OCI-LY3 (cell line): ENCODE data around the gene TMEM178A.

Source experiments
- H2AFZ ChIP-seq: fragments of 200-600, 300-600 bp; shearing (Covaris generic); 2 replicates; pipeline ENCODE4 v1.6.0; 2014; ENCODE audit warnings: antibody characterized with exemption, low read depth, low read length
- H3K27ac ChIP-seq: fragments of 200-600, 300-600 bp; sonication (generic); 2 replicates; pipeline ENCODE4 v1.5.1; 2014; ENCODE audit warnings: mild to moderate bottlenecking, low read length, moderate library complexity, mixed read lengths
- H3K27me3 ChIP-seq: fragments of 200-600, 300-600 bp; sonication (generic); 2 replicates; pipeline ENCODE4 v1.6.1; 2014; ENCODE audit warnings: low read depth, low read length, mixed read lengths
- H3K36me3 ChIP-seq: fragments of 200-600, 300-600 bp; sonication (generic); replicated peaks from 2 replicates; pipeline ENCODE3; 2014; ENCODE audit warnings: low read depth, low read length, mixed read lengths
- H3K4me1 ChIP-seq: fragments of 300-600, 200-600 bp; sonication (generic); 2 replicates; pipeline ENCODE4 v1.6.1; 2014; ENCODE audit warnings: low read length, mixed read lengths
- H3K4me2 ChIP-seq: fragments of 200-600, 300-600 bp; sonication (generic); 2 replicates; pipeline ENCODE4 v1.6.1; 2014; ENCODE audit warnings: low read length, mixed read lengths
- H3K4me3 ChIP-seq: fragments of 300-600, 200-600 bp; sonication (generic); 2 replicates; pipeline ENCODE4 v1.5.1; 2014; ENCODE audit warnings: antibody characterized with exemption, mild to moderate bottlenecking, low read length, moderate library complexity
- H3K79me2 ChIP-seq: fragments of 300-600, 200-600 bp; shearing (Covaris generic); 2 replicates; pipeline ENCODE4 v1.6.1; 2014; ENCODE audit warnings: mild to moderate bottlenecking, low read length, mixed read lengths
- H3K9ac ChIP-seq: fragments of 300-600, 200-600 bp; shearing (Covaris generic); 2 replicates; pipeline ENCODE4 v1.6.0; 2014; ENCODE audit warnings: mild to moderate bottlenecking, low read length, moderate library complexity
- H3K9me3 ChIP-seq: fragments of 200-600, 300-600 bp; shearing (Covaris generic); 2 replicates; pipeline ENCODE4 v1.6.1; 2014; ENCODE audit warnings: low read length, mixed read lengths; ENCODE audit not compliant: insufficient read depth
- H4K20me1 ChIP-seq: fragments of 200-600, 300-600 bp; sonication (generic); 2 replicates; pipeline ENCODE4 v1.6.1; 2016; ENCODE audit warnings: low read length, mixed read lengths; ENCODE audit not compliant: insufficient read depth
- CTCF ChIP-seq: fragments of 200-600, 300-600 bp; sonication (generic); IDR thresholded peaks from 2 replicates; pipeline ENCODE4 v1.5.1; 2014; ENCODE audit warnings: antibody characterized with exemption, low read length, low read depth
- EZH2phosphoT487 ChIP-seq: fragments of 200-600 bp; shearing (Covaris generic); IDR thresholded peaks from 2 replicates; pipeline ENCODE4 v1.6.1; 2018; ENCODE audit warnings: antibody characterized with exemption, mixed run types, low read depth

The TMEM178A gene

DNA sequence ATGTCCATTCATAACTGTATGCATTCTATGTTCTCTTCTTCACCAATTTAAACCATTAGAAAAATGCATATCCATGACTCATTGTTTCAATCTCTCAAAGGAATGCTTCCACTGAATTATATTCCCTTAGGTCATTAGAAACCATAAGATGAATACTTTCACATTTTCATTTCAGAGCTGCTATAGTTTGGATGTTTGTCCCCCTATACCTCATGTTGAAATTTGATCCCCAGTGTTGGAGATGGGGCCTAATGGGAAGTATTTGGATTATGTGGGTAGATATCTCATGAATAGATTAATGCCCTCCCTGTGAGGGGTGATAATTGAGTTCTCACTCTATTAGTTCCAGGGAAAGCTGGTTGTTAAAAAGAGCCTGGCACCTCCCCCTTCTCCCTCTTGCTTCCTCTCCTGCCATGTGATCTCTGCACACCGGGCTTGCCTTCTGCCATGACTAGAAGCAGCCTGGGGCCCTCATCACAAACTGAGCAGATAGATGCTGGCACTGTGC is 77.6 kb downstream of the TMEM178A start:
- Histone ChIP-seq H3K4me2 (no peak overlapping the region), H4K20me1 (no peaks in the 10 kb centered on the region; the same call in 1 of the 2 replicates), H3K9me3 (no peaks in the 10 kb centered on the region), H2AFZ (no peak overlapping the region), H3K27me3 (no peaks in the 10 kb centered on the region), H3K79me2 (no peaks in the 10 kb centered on the region), H3K36me3 (peaks cover 58% of the 10 kb centered on the region), H3K9ac (no peak overlapping the region), H3K4me1 (peaks cover 4% of the 10 kb centered on the region; the same call in 1 of the 2 replicates), H3K27ac (no peak overlapping the region), H3K4me3 (no peak overlapping the region)
- TF ChIP-seq EZH2phosphoT487, result no peak
- no peak for TF ChIP-seq CTCF

DNA sequence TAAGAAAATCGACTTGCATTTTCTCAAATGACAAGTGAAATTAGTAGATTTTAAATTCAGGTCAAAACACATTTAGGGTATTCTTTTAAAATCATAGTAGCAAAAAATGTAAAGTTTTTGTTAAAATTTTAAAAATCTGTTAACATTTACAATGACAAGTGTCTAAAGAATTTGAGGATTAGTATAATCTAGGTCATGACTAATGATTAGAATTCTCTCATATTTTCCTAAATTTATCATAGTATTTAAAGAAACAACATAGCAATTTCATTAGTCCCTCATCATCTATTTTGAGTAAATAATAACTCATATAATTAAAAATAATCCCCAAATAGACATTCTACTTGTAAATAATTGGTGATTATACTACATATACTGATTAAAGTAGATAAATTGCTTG is 89.7 kb downstream of the TMEM178A start:
- H3K4me2 ChIP-seq, result no peak overlapping the region
- H3K4me1 ChIP-seq, result no peaks in the 10 kb centered on the region
- H3K4me3 ChIP-seq, result no peak overlapping the region
- no peak overlapping the region for H3K27ac ChIP-seq
- TF ChIP-seq CTCF, result no peak
- no peak for TF ChIP-seq EZH2phosphoT487
- H3K9me3 ChIP-seq, result no peaks in the 10 kb centered on the region
- no peaks in the 10 kb centered on the region for H4K20me1 ChIP-seq
- H3K9ac ChIP-seq, result no peak overlapping the region
- peaks cover 69% of the 10 kb centered on the region for H3K36me3 ChIP-seq
- no peaks in the 10 kb centered on the region for H3K27me3 ChIP-seq
- H3K79me2 ChIP-seq, result no peaks in the 10 kb centered on the region
- no peak overlapping the region for H2AFZ ChIP-seq

DNA sequence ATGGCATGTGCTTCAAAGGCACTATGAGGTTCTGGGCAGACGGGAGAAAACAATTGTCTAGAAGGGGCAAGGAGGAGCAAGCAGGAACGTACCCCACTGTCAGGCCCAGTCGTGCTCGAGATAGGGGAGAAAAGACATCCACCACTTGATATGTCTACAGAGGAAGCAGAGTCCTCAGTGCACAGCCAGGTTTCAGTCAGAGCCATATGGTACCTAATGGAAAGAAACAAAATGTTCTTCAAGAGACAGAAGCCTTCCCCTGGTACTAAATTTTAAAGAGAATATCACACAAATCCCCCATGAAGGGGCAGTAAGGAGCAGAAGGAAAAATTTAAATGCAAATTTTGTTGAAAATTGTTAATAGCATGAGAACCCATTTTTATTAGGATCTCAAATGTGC is 91.4 kb downstream of the TMEM178A start:
- Histone ChIP-seq H3K9ac (no peak overlapping the region), H3K27ac (no peak overlapping the region), H3K9me3 (no peaks in the 10 kb centered on the region), H3K27me3 (no peaks in the 10 kb centered on the region), H3K4me1 (no peaks in the 10 kb centered on the region), H3K79me2 (no peaks in the 10 kb centered on the region), H2AFZ (no peak overlapping the region), H3K4me2 (no peak overlapping the region), H3K36me3 (peaks cover 68% of the 10 kb centered on the region), H4K20me1 (no peaks in the 10 kb centered on the region), H3K4me3 (no peak overlapping the region)
- no peak for TF ChIP-seq CTCF
- TF ChIP-seq EZH2phosphoT487, result no peak

- Histone ChIP-seq H3K4me3 (no peak overlapping the region), H3K4me1 (peaks cover 15% of the 10 kb centered on the region), H3K4me2 (no peak overlapping the region), H3K27me3 (no peaks in the 10 kb centered on the region), H2AFZ (no peak overlapping the region), H3K79me2 (no peaks in the 10 kb centered on the region), H3K9ac (no peak overlapping the region), H4K20me1 (peaks cover 6% of the 10 kb centered on the region; the same call in 1 of the 2 replicates), H3K36me3 (peaks cover 65% of the 10 kb centered on the region), H3K27ac (no peak overlapping the region), H3K9me3 (no peaks in the 10 kb centered on the region)
- TF ChIP-seq EZH2phosphoT487 (no peak), CTCF (no peak)
Observed at GRCh38 chr2:39762448-39762847, 96.7 kb downstream of the TMEM178A start.
